A549 (cell line): ENCODE data around the gene MYH15. TPM values are rescaled to one million over a fixed set of nuclear protein-coding genes. Genes with fewer than 3 reads are reported as not detected.
A peak's percentile ranks its signal among the peaks of the same experiment; 100 is the strongest.

Source experiments
- ATAC-seq, 2 experiments: fragments of 200-7000 bp in 1 of 2; fragments of >200 bp in 1 of 2; cut with Nextera tagmentation in 1 of 2; cut with Tn5 transposase in 1 of 2; 3 replicates each; pipeline versions ENCODE4 v1.8.0 to v1.9.1; 2018 to 2020; ENCODE audit warnings: mild to moderate bottlenecking in 1 of 2, moderate library complexity in 1 of 2
- CTCF ChIA-PET: fragments of 300-600 bp; sonication (Branson Sonifier 250); formaldehyde crosslinking; extraction: SDS; loops from one replicate; lab custom pipeline; 2021; ENCODE audit warnings: antibody characterized with exemption, inconsistent platforms; lab: Yijun Ruan, JAX
- POLR2A ChIA-PET: fragments of 350-600 bp; formaldehyde crosslinking; extraction: SDS; loops from one replicate; lab custom pipeline; 2021; ENCODE audit warnings: antibody characterized with exemption, inconsistent platforms; lab: Yijun Ruan, JAX
- DNase-seq, 2 experiments: peaks; one replicate each; pipeline versions ENCODE4 v3.0.0 to v3.0.0-alpha.2; 2011 to 2016; ENCODE audit warnings: low read depth in 1 of 2, low spot score in 1 of 2
- FAIRE-seq: peaks from 2 replicates; lab custom pipeline; 2011; peaks lifted over from hg19 to GRCh38; lab: Jason Lieb, UNC
- H3K27ac ChIP-seq, 2 experiments: fragments of >200 bp; sonication (Bioruptor Twin); formaldehyde crosslinking; 3 replicates each; pipeline ENCODE4 v1.5.1; 2016 to 2017
- H3K4me1 ChIP-seq: fragments of >200 bp; sonication (Bioruptor Twin); formaldehyde crosslinking; 3 replicates; pipeline ENCODE4 v1.6.1; 2016
- H3K4me2 ChIP-seq: fragments of >200 bp; sonication (Bioruptor Twin); formaldehyde crosslinking; 3 replicates; pipeline ENCODE4 v1.6.1; 2016
- H3K4me3 ChIP-seq: fragments of >200 bp; sonication (Bioruptor Twin); formaldehyde crosslinking; 3 replicates; pipeline ENCODE4 v1.5.1; 2016
- H3K9me3 ChIP-seq: fragments of >200 bp; sonication (Bioruptor Twin); formaldehyde crosslinking; 3 replicates; pipeline ENCODE4 v1.6.1; 2016
- BCL3 ChIP-seq: fragments of >200 bp; sonication (Bioruptor Twin); formaldehyde crosslinking; IDR thresholded peaks from 3 replicates; pipeline ENCODE4 v1.6.1; 2016
- CTCF ChIP-seq: fragments of >200 bp; sonication (Bioruptor Twin); formaldehyde crosslinking; IDR thresholded peaks from 3 replicates; pipeline ENCODE4 v1.5.1; 2016
- E2F6 ChIP-seq: IDR thresholded peaks from 2 replicates; pipeline ENCODE4 v1.6.1; 2012; ENCODE audit warnings: low read depth, borderline replicate concordance
- EP300 ChIP-seq, 2 experiments: fragments of >200 bp; sonication (Bioruptor Twin); formaldehyde crosslinking; IDR thresholded peaks; 2 replicates in 1 of 2; 3 replicates in 1 of 2; pipeline ENCODE4 v1.6.1; 2016 to 2017
- FOXS1 ChIP-seq: fragments of 250-450 bp; sonication (Bioruptor Pico); IDR thresholded peaks from 2 replicates; pipeline ENCODE4 v1.5.0; 2020; ENCODE audit warnings: mild to moderate bottlenecking, moderate library complexity
- HMGXB4 ChIP-seq: fragments of 250-450 bp; sonication (Bioruptor Pico); IDR thresholded peaks from 2 replicates; pipeline ENCODE4 v1.5.0; 2021; ENCODE audit warnings: mild to moderate bottlenecking, moderate library complexity, borderline replicate concordance
- HOXB5 ChIP-seq: fragments of 250-450 bp; sonication (Bioruptor Pico); IDR thresholded peaks from 2 replicates; pipeline ENCODE4 v1.5.0; 2020; ENCODE audit warnings: mild to moderate bottlenecking, moderate library complexity
- JUN ChIP-seq, 2 experiments: fragments of >200 bp; sonication (Bioruptor Twin); formaldehyde crosslinking; IDR thresholded peaks; 2 replicates in 1 of 2; 3 replicates in 1 of 2; pipeline ENCODE4 v1.6.1; 2016 to 2017
- MAFK ChIP-seq: fragments of 450-650 bp; IDR thresholded peaks from 2 replicates; pipeline ENCODE4 v1.6.1; 2014; ENCODE audit not compliant: partially characterized antibody
- MAX ChIP-seq: IDR thresholded peaks from 2 replicates; pipeline ENCODE4 v1.6.1; 2012
- MAZ ChIP-seq: fragments of 150-350 bp; IDR thresholded peaks from 2 replicates; pipeline ENCODE4 v1.6.1; 2014; ENCODE audit warnings: antibody characterized with exemption, low read depth, low read length, borderline replicate concordance
- PBX3 ChIP-seq: IDR thresholded peaks from 2 replicates; pipeline ENCODE4 v1.6.1; 2012
- PHF8 ChIP-seq: fragments of 200-600 bp; sonication (generic); IDR thresholded peaks from 2 replicates; pipeline ENCODE4 v1.6.1; 2016; ENCODE audit warnings: low read depth, mild to moderate bottlenecking, antibody characterized with exemption, moderate library complexity, borderline replicate concordance
- TP53 ChIP-seq: fragments of 250-450 bp; sonication (Bioruptor Pico); IDR thresholded peaks from 2 replicates; pipeline ENCODE4 v1.5.0; 2021; ENCODE audit warnings: mild to moderate bottlenecking, moderate library complexity
- USF2 ChIP-seq: fragments of 450-650 bp; IDR thresholded peaks from 2 replicates; pipeline ENCODE4 v1.6.1; 2014; ENCODE audit warnings: antibody characterized with exemption
- ZC3H11A ChIP-seq: fragments of 450-650 bp; IDR thresholded peaks from 2 replicates; pipeline ENCODE4 v1.6.1; 2014; ENCODE audit warnings: antibody characterized with exemption, mild to moderate bottlenecking
- ZFP36 ChIP-seq: fragments of 450-650 bp; IDR thresholded peaks from 2 replicates; pipeline ENCODE4 v1.6.1; 2014; ENCODE audit warnings: borderline replicate concordance; ENCODE audit not compliant: partially characterized antibody
- ZNF302 ChIP-seq: fragments of 250-450 bp; sonication (Bioruptor Pico); IDR thresholded peaks from 2 replicates; pipeline ENCODE4 v1.9.0; 2021; ENCODE audit warnings: inconsistent platforms, mild to moderate bottlenecking, moderate library complexity
- ZSCAN20 ChIP-seq: fragments of 250-450 bp; sonication (Bioruptor Pico); IDR thresholded peaks from 2 replicates; pipeline ENCODE4 v1.8.0; 2022; ENCODE audit warnings: mild to moderate bottlenecking, moderate library complexity
- WGBS: methylation state at CpG from one replicate; pipeline ENCODE4 v1.1.6; 2017; ENCODE audit errors: missing lambda C conversion rate; 5-methylcytosine and 5-hydroxymethylcytosine counted together
- polyA minus RNA-seq: library from RNA; depleted of rRNA, polyadenylated mRNA; stranded (reverse); fragments of >200 nt; gene quantifications from 2 replicates; pipeline ENCODE4 v1.2.3, GENCODE V29; 2011; rRNA and poly(A)+ RNA removed
- polyA plus RNA-seq, 4 experiments: library from polyadenylated mRNA; depleted of rRNA in 3 of 4; stranded (reverse); fragments of >200 nt; fragmentation: RNase III in 1 of 4; extraction: RNeasy Plus Mini Kit Qiagen cat#74134 plus additional on column Dnase treatment in 1 of 4; gene quantifications; 2 replicates in 3 of 4; 3 replicates in 1 of 4; pipeline ENCODE4 v1.2.3, GENCODE V29; 2011 to 2017

MYH15 gene
- polyA plus RNA-seq (2011; rRNA removed) (0.29 and 0.39 TPM in 2 replicates), polyA plus RNA-seq (2017; fragmentation: RNase III; extraction: RNeasy Plus Mini Kit Qiagen cat#74134 plus additional on column Dnase treatment) (0.81 to 2.4 TPM (median 1.7 TPM) in 3 replicates), polyA minus RNA-seq (0.17 and 0.19 TPM in 2 replicates)
- polyA plus RNA-seq (2012; cell fraction: cytosol; rRNA removed), result 0.01 and 0.04 TPM in 2 replicates
- 0.06 and 0.12 TPM in 2 replicates for polyA plus RNA-seq (2012; cell fraction: nucleus; rRNA removed)

- Histone ChIP-seq H3K9me3 (no peaks in the 10 kb centered on the region), H3K4me3 (no peak within 1 kb of the TSS), H3K4me1 (no peaks in the 10 kb centered on the region), H3K27ac (no peak within 1 kb of the TSS), H3K4me2 (no peak within 1 kb of the TSS)
- ChIA-PET CTCF (no interaction called here), POLR2A (no interaction called here)
- ATAC-seq, result no peak
- 62% methylated on average over 3 of the region's 3 CpGs for WGBS
- TF ChIP-seq PHF8, result no peak
- no peak for TF ChIP-seq ZSCAN20 (CRISPR knock-in tag)
- no peak for TF ChIP-seq HOXB5
- DNase-seq, result no peak
- FAIRE-seq, result no peak
Observed at GRCh38 chr3:108510496-108510895, at the start of gene MYH15. Gene MYH15, minus strand, starts transcription at chr3:108510596. Its CDS starts 66 bp downstream, at chr3:108510530.

- H3K9me3 ChIP-seq, result no peaks in the 10 kb centered on the region
- POLR2A ChIA-PET, result interaction anchor here (1.3 kb wide), 1 partner anchor 33 kb away, joined by 3 read pairs; the partner anchor contains the start of genes CIP2A and DZIP3
- peaks cover 23% of the 10 kb centered on the region for H3K4me1 ChIP-seq
- H3K27ac ChIP-seq, result peak overlapping the region in 1 of 2 experiments; percentile 54; a peak in 1 of 6 replicates
- ATAC-seq (no peak), DNase-seq (no peak), FAIRE-seq (no peak)
- H3K4me3 ChIP-seq, result no peak overlapping the region
- H3K4me2 ChIP-seq, result peak overlapping the region; percentile 64; the same call in 2 of the 3 replicates
- CTCF ChIA-PET, result interaction anchor here (5.9 kb wide), 1 partner anchor 64 kb away, joined by 96 read pairs; no protein-coding TSS in a partner anchor
- WGBS, result 71% methylated on average over 2 of the region's 2 CpGs
- no peak for TF ChIP-seq MAX
- TF ChIP-seq MAFK, result peak; percentile 78
- TF ChIP-seq, all 56 proteins: peak for 1
Observed at GRCh38 chr3:108555966-108556581, 45.7 kb upstream of the MYH15 start.

GRCh38 chr3:108554913-108555571, 44.6 kb upstream of the MYH15 start:
- Histone ChIP-seq H3K4me2 (peak overlapping the region; percentile 64), H3K9me3 (no peaks in the 10 kb centered on the region), H3K4me1 (peaks cover 23% of the 10 kb centered on the region), H3K27ac (peak overlapping the region; percentile 39 to 54), H3K4me3 (no peak overlapping the region)
- FAIRE-seq (no peak), ATAC-seq (peak in 1 of 2 experiments; percentile 45; a peak in 4 of 6 replicates), DNase-seq (no peak)
- ChIA-PET CTCF (interaction anchor here (0.9 to 5.9 kb wide), 2 partner anchors 63 to 68 kb away, joined by 3 to 96 read pairs; no protein-coding TSS in a partner anchor), POLR2A (interaction anchor here (1.3 kb wide), 1 partner anchor 34 kb away, joined by 3 read pairs; the partner anchor contains the start of genes CIP2A and DZIP3)
- TF ChIP-seq EP300 (IDR thresholded peaks at IDR 0.05) (no peak), E2F6 (no peak), PBX3 (no peak), FOXS1 (CRISPR knock-in tag) (no peak), CTCF (no peak), TP53 (CRISPR knock-in tag) (no peak), ZC3H11A (no peak), JUN (IDR thresholded peaks at IDR 0.05) (no peak), ZFP36 (no peak), HMGXB4 (CRISPR knock-in tag) (no peak), MAZ (no peak), ZNF302 (CRISPR knock-in tag) (no peak), BCL3 (no peak), USF2 (no peak)
- 39% methylated on average over 3 of the region's 3 CpGs for WGBS
